Measurements from ENCODE around the gene PCYT2.
A peak's percentile ranks its signal among the peaks of the same experiment; 100 is the strongest.

Gene PCYT2

DNA sequence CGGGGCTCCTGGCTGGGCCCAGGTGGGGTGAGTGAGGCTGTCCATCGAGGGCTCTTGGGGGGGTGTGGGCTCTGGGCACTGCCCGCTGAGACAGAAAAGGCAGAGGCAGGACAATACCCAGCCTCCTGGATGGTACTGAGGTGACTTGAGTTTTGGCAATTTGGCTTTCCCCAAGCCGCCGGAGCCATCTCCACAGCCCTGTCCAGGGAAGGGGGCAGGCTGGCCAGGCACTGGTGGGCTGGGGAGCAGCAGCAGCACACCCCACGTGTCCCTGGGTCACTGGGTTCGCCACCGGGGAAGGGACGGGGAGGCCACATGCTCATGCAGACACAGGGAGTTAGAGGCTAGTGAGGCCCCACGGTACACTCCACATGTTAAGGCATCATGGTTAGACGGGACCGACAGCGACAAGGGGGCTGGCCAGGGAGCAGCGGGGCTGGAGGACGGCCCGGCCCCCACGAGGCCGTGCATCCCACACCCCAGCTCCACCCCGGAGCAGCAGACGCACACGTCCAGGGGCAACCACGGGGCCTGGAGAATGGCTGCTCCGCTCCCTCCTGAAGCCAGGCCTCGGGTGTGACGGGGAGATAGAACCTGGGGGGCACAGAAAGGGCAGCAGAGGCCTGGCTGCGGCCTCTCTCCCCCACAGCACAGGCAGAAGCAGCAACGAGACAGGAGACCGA is 43.1 kb downstream of the PCYT2 start:
- DNase-seq: no peak

DNA sequence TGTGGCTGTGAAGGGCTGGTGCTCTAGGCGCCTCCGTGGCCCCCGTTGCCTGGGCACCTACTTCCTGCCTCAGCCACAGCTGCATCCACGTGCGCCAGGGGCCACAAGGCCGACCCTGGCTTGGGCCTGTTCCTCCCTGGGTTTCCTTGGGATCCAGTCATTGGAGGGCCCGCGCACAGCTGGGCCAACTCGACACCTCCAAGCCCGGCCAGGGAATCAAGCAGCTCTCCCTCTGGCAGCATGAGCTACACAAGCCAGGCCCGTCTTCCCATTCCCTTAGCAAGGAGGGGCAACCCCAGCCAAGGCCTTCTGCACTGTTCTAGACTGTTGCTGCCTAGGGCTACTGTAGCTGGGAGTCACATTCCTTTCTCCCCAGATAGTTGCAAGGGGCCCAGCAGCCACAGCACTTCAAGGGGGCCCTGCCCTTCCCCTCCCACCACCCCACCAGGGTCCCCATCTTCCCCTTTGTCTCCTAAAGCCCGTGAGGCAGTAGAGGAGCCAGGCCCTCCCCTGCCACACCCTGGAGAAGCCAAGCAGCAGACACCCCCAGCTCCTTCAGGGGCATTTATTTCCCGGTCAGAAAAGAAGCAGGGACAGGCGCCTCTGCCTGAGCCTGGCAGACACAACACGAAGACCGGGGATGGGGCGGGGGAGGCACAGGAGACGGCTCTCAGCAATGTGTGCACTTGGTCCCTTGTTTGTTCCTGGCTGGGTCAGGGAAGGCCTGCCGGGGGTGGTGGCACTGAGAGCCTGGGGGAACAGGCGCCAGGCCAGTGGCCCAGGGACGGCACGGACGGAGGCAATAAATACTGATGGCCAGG is 43.8 kb downstream of the PCYT2 start:
- DNase-seq: no peak

DNA sequence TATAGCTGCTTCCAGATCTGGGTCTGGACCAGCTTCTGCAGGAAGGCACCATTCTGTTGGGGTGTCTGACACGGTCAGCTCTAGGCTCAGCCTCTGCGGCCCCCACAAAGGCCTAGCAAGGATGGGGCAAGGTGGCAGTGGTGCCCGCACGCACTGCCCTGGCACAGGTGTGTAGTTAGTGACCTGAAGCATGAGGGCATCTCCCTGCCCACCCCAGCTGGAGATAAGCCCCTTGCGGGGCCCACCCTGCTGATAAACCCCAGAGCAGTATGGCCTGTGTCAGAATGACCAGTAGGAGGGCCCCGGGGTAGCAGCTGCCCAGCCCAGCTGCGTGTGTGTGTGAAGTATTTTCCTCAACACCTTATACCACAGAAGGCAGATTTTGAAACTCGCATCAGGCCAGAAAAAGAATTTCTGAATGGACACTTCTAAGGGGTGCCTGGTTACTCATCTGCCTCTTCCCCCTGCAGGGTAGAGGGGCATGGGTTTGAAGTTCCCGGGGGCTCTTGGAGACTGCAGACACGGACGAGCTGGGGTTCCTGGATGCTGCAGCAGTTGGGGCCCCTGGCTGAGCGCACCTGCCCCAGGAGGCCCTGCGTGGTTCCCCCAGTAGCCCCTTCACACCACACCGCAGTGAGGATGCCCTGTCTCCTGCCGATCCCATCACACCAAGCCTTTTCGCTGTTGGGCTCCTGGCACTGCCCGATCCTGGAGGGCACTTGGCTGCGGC is 44.6 kb downstream of the PCYT2 start:
- no peak for DNase-seq

DNA sequence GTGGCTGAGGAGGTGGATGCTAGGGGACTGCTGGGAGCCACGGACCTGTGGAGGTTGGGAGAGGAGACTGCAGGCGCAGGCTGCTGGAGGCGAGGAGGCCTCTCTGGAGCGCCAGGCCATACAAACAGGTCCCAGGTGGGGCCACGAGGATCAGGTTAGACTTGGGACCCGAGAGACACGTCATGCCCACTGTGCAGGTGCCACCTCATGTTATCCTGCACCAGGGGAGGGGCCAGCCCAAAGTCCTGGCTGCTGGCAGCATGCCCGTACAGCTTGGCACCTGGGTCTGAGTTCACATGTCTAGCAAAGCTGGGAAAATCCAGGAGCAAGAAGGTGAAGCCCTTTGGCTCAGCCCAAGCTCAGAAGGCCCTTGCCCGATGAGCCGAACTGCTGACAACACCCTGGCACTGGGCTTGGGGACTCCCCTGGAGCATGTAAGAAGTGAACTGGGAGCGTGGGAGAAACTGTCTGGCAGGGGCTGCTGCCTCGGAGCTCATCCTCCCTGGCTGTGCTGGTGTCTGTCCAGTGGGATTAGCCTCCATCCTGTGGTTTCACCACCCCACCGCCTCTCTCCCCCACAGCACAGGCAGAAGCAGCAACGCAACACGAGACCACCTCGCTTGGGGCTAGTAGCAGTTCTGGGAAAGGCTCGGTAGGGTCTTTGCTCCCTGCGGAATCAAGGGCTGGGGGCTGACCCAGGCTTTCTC is 45.3 kb downstream of the PCYT2 start:
- no peak for DNase-seq

DNA sequence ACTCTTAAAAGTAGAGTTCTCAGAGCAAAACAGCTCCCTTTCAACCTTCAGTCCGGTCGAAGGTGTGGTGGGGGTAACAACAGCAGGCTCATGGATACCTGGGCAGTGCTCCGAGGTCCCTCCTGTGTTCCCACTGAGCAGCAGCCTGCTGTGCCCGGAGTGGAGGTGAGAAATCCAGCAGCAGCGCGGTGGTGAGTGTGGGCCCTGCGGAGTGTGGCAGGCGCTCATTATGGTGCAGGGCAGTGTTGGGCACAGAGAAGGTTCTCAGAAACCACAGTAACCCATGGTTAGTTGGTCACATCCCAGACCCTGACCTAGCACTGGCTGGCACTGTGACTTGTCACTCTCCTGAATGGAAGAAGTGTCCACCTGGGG is 45.9 kb downstream of the PCYT2 start:
- no peak for DNase-seq

DNA sequence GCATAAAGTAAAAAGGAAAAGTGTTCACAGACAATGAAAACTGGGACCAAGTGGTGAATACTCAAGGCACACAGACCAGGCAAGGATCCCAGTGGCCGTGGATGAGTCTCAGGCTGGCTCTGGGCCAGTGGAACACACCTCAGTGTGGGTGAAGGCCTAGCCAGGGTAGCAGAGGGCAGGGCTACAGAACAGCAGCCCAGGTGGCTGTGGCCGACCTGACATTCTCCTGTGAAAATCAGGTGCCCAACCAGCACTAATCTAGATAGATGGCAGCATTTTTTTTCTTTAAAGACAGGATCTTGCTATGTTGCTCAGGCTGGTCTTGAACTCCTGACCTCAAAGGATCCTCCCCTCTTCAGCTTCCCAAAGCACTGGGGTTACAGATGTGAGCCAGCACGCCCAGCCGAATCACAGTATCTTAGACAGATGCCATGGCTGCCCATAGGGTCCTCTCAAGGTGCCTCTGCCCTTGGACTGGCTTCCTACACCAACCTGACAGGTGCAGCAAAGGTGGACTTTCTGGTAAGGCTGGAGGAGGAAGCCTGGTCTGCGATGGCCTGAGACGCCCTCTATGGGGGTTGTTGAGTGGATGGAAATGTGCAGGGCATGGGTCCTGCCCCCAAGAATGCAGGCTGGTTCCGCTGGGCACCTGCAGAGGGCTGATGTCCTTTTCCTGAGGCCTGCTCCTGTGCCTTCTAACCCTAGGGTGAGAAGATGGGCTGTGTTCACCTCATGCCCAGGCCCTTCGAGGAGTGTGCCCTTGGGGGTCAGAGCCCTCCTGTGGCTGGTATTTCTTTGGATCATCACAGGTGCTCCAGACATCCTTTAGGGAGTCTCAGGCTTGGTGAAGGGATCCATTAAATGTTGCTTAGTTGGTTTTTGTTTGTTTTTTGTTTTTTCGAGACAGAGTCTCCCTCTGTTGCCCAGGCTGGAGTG is 47.1 kb downstream of the PCYT2 start:
- no peak for DNase-seq

DNA sequence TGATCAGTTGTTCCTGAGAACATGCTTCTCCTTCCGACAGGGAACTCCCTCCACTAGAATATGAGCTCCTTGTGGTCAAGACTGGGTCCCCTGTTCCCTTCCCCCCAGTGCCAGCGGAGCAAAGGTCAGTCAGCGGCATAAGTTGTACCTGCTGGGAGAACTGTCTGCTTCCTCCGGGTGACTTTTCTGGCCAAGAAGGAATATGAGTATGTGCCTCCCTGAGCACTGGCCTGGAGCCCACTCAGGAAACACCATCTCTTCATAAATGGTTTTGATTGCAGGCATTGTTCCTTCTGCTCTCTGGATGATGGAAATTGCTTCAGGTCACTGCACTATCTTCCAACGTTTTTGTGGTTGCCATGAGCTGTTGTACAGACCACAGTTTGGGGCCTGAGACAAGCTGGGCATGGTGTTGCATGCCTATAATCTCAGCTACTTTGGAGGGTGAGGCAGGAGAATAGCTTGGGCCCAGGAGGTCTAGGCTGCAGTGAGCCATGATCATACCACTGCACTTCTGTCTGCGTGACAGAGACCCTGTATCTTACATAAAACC is 48.0 kb downstream of the PCYT2 start:
- no peak for DNase-seq

DNA sequence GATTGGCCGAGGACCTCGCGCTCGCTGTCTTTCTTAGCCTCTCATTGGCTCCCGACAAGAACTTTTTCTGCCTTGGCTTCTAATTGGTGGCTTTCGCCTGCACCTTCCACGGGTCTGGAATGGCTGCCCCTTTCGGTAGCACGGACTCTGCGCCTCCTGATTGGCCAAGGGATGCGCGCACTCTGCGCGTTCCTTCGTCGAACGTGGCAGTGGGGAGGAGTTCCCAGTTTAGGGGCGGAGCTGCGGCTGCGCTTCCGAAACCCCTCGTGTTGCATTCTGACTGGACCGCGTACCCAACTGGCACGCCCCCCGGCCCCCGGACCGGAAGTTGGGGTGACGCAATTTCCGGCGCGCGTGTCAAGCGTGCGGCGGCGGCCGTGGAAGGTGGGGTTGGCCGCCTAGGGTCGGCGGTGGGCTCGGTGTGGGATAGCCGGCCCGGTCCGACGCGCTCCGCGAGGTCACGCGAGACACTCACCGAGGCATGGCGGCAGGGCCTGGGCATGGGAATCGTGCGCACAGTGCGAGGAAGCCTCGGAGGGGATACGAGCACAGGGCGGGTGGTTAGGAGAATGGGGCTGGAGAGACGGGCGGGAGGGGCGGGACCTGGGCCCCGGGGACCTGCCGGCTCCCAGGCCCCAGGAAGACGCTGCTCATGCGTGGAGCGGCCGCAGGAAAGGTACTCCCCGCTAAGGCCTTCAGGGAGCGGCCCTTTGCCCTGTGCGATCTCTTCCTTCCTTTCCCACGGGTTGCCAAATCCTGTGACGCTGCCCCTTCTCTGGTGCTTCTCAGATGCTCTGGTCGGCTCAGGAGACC is 50.2 kb downstream of the PCYT2 start:
- DNase-seq: peak; percentile 100

DNA sequence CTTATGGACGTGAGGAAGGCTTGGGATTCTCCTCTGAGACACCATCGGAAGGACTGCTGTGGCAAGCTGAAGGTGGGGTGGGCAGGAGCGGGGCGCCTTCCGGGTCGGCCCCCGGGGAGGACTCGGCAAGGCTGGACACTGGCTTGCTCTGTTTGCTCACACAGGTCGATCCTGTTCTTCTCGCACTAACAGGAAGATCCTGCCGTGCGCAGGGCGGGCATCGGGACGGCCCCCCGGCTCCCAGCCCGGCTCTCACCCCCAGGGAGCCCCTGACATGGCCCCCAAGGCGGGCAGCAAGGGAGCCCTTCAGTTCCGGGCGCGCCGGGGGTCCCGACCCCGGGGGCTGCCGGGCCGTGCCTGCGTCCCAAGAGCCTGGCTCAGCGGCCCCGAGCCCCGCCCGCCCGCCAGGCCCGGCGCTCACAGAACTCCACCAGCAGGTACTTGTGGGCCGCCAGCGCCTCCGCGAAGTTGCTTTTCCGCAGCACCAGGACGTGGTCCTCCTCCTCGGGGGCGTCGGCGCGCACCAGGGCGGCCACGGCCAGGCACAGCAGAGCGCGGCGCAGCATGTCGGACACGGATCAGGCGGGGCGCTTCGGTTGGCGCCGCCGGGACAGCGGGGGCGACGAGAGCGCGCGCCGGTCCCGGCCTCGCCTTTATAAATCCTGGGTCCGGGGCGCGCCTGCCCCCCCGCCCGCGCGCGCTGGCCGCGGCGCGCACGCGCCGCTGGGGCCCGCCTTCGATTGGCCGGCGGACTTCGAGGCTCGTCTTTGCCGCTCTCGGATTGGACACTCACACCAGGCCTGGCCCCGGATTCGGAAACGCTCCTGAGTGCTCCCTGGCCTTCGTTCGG is 51.1 kb downstream of the PCYT2 start, which contains the start of gene P4HB:
Gene P4HB (minus strand): TSS at position 630 of the 850 bp plus-strand sequence. CDS start 64 bp downstream, at position 566.
- DNase-seq: no peak

DNA sequence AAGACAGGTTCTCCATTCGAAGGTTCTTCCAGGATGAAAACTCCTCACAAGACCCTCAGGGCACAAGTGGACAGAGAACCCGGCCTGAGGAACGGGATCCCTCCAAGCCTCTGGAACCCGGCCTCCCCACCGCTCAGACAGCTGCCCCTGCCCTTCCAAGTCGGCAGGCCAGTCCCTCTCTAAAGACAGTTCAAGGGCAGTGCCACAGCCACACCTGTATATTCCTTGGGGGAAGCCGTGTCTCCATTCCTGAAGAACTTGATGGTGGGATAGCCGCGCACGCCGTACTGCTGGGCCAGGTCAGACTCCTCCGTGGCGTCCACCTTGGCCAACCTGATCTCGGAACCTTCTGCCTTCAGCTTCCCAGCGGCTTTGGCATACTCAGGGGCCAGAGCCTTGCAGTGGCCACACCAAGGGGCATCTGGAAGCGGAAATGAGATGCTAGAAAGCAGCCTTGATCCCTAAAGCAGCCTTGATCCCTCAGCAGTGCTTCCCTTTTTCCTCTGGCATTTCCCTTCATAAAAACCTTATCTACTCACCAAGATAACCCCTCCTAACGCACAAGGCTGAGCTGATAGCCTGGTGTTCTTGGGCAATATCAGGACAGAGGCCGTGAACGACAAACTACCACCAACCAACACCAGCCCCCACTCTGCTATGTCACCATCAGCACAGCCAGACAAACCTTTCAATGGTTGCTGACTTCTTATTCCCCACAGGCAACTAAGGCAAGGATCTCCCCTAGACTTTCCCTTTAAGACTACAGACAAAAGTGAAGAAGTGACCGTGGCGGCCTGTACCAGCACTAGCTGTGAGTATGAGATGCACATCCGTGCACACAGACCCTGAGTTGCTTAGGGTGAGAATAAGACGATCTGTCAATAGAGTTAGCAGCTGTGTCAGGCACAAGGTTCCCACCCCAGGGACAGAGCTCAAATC is 52.0 kb downstream of the PCYT2 start:
- DNase-seq: no peak

DNA sequence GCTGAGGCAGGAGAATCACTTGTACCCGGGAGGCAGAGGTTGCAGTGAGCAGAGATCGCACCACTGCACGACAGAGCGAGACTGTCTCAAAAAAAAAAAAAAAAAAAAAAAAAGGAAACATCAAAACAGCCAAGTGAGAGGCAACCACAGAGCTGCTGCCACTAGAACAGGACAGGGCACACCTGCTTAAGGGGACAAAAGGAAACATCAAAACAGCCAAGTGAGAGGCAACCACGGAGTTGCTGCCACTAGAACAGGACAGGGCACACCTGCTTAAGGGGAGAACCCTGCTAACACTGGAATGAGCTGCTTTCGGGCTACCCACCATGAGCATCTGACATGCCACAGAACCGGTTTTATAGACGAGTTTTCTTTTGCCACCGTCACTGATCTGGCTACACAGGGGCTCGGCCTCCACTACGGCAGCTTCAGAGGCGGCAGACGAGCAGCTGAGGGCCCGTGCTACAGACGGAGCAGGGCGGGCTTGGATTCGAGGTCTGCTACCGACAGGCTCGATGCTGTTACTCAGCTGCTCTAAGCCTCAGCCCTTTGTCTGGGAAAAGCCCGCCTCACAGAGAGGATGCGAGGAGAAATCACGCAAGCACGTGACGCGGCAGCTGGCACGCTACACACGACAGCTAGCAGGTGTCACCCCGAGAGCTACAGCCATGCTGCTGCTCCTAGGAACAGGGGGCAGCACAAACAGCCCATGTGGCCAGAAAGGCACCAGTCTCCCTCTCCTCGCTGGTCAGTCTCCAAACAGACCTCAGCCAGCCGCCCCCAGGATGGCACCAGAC is 52.8 kb downstream of the PCYT2 start:
- DNase-seq: no peak

DNA sequence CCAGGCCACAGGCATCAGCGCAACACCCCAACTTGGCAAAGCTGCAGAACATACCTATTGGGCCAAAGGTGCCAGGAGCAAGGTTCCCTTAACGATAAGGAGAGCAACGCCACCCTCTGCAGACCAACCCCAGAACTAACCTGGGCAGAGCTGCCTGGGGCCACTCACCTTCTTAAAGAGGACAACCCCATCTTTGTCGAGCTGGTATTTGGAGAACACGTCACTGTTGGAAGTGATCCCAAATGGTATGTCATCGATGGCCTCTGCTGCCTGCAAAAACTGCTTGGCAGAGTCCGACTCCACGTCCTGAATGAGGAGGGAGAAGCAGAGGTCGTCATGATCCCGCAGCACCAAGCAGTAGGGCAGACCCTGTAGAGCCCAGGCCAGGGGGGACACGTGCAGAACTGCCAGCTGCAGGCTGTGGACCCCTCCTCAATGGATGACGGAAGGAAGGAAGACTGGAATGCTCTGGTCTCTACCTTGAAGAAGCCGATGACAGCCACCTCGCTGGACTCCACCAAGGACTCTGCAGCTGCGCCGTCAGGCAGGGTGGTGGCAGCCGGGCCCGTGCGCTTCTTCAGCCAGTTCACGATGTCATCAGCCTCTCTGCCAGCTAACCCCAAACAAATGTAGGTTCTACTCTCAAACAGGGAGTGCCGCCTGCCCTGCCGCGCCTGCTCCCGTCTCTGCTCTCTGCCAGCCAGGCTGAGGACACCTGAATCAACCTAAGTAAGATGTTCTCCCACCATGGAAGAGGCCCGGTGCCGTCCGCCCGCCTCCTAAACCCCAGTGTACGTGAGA is 56.0 kb downstream of the PCYT2 start:
- DNase-seq: no peak

DNA sequence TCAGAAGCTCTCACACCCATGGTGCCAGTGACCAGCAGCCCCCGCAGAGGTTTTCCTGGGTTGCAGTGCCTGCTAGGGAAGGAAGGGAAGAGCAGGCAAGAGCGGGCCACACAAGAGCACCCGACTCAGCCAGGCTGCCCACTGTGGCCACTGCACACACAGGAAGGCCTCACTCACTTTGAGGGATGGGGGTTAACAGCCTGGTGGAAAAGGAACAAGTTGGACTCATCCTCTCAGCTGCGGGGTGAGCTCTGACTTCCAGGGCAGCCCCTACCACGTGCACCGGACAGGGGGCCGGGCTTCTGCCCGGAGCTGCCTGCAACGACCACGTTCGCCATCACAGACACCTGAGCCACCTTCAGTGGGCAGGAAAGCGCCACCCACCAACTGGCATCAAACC is 59.0 kb downstream of the PCYT2 start:
- DNase-seq: no peak

DNA sequence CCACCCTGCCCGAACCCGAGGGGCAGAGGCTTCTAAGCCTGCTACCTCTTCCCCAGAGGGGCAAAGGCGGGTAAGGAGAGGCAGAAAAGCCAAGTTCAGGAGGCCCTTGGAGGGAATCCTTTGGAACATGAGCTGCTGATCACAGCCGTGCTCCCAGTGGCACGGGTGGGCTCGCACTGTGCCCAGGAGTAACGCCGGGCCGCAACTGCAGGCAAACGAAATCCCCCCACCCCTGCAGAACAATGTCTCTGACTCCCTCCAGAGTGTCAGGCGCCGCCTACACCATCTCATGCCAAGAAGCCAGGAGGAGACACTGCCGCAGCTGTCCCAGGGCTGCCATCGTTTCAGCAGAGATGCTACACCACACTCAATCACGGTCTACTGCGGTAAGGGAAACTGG is 59.8 kb downstream of the PCYT2 start:
- no peak for DNase-seq
